PC-3 (cell line): Measurements from ENCODE around the gene SLC25A19. TPM values are rescaled to one million over a fixed set of nuclear protein-coding genes. Genes with fewer than 3 reads are reported as not detected.

ENCODE experiments used
- ATAC-seq: fragments of 200-7000 bp; cut with Tn5 transposase; 2 replicates; pipeline ENCODE4 v1.9.1; 2020; ENCODE audit warnings: mild to moderate bottlenecking, moderate library complexity
- Bru-seq: library from RNA; stranded (reverse); fragments of 400-500 nt; gene quantifications from one replicate; lab custom pipeline; 2021; lab: Mats Ljungman, UMichigan
- BruChase-seq, 2 experiments: library from RNA; stranded (reverse); fragments of 400-500 nt; gene quantifications; one replicate each; lab custom pipeline; 2021; lab: Mats Ljungman, UMichigan
- BruUV-seq: library from RNA; stranded (reverse); fragments of 400-500 nt; replicated peaks from 2 replicates; lab custom pipeline; 2021; lab: Mats Ljungman, UMichigan
- CTCF ChIA-PET: fragments of 300-600 bp; sonication (Branson Sonifier 250); formaldehyde crosslinking; loops from one replicate; lab custom pipeline; 2022; ENCODE audit warnings: antibody characterized with exemption; lab: Charles Lee
- POLR2A ChIA-PET: fragments of 300-600 bp; sonication (Branson Sonifier 250); formaldehyde crosslinking; loops from one replicate; lab custom pipeline; 2022; ENCODE audit warnings: antibody characterized with exemption; ENCODE audit not compliant: unreplicated experiment; lab: Charles Lee
- DNase-seq: peaks from one replicate; pipeline ENCODE4 v3.0.0-alpha.2; 2015
- H2AFZ ChIP-seq: fragments of 300-600 bp; sonication (generic); 2 replicates; pipeline ENCODE4 v1.6.0; 2016; ENCODE audit warnings: antibody characterized with exemption, low read length
- H3F3A ChIP-seq: fragments of 300-600 bp; sonication (generic); one replicate; pipeline ENCODE4 v1.6.0; 2017; ENCODE audit warnings: antibody characterized with exemption, low read length, control low read depth, mild to moderate bottlenecking; ENCODE audit not compliant: unreplicated experiment
- H3K27ac ChIP-seq: fragments of 300-600 bp; sonication (generic); 2 replicates; pipeline ENCODE4 v1.5.1; 2016; ENCODE audit warnings: mild to moderate bottlenecking, low read length
- H3K27me3 ChIP-seq: fragments of 300-600 bp; sonication (generic); 2 replicates; pipeline ENCODE4 v1.6.1; 2016; ENCODE audit warnings: low read length, mixed read lengths
- H3K36me3 ChIP-seq: fragments of 300-600 bp; sonication (generic); 2 replicates; pipeline ENCODE4 v1.6.1; 2016; ENCODE audit warnings: low read depth, mixed run types, low read length, mixed read lengths
- H3K4me1 ChIP-seq: fragments of 300-600 bp; sonication (generic); 2 replicates; pipeline ENCODE4 v1.5.1; 2016; ENCODE audit warnings: low read length; ENCODE audit not compliant: insufficient read depth
- H3K4me2 ChIP-seq: fragments of 300-600 bp; sonication (generic); 2 replicates; pipeline ENCODE4 v1.6.0; 2016; ENCODE audit warnings: low read length
- H3K4me3 ChIP-seq: fragments of 300-600 bp; sonication (generic); 2 replicates; pipeline ENCODE4 v1.5.1; 2016; ENCODE audit warnings: mild to moderate bottlenecking, low read length, mixed read lengths
- H3K79me2 ChIP-seq: fragments of 300-600 bp; sonication (generic); 2 replicates; pipeline ENCODE4 v1.6.1; 2017; ENCODE audit warnings: low read length, mixed read lengths
- H3K9ac ChIP-seq: fragments of 300-600 bp; sonication (generic); 2 replicates; pipeline ENCODE4 v1.6.0; 2016; ENCODE audit warnings: mild to moderate bottlenecking, low read length
- H3K9me2 ChIP-seq: fragments of 300-600 bp; sonication (generic); replicated peaks from 2 replicates; pipeline ENCODE4 v1.6.1; 2016; ENCODE audit warnings: mixed run types, low read length, mixed read lengths
- H3K9me3 ChIP-seq: fragments of 300-600 bp; sonication (generic); 2 replicates; pipeline ENCODE4 v1.6.1; 2016; ENCODE audit warnings: low read length, mixed read lengths
- H4K20me1 ChIP-seq: fragments of 300-600 bp; sonication (generic); 2 replicates; pipeline ENCODE4 v1.6.1; 2016; ENCODE audit warnings: low read length, mixed read lengths
- CTCF ChIP-seq: fragments of 300-600 bp; sonication (generic); conservative IDR thresholded peaks from 2 replicates; pipeline ENCODE4 v1.5.1; 2017; ENCODE audit warnings: antibody characterized with exemption, low read depth, mild to moderate bottlenecking, low read length
- EZH2 ChIP-seq: fragments of 300-600 bp; sonication (generic); IDR thresholded peaks from one replicate; pipeline ENCODE4 v1.6.1; 2017; ENCODE audit warnings: antibody characterized with exemption, mild to moderate bottlenecking, low read length; ENCODE audit not compliant: unreplicated experiment
- EZH2phosphoT487 ChIP-seq: fragments of 300-600 bp; sonication (generic); IDR thresholded peaks from 2 replicates; pipeline ENCODE4 v1.6.1; 2018; ENCODE audit warnings: mild to moderate bottlenecking, antibody characterized with exemption, low read length, borderline replicate concordance
- intact Hi-C: fragments of 100-400 bp; cut with micrococcal nuclease; formaldehyde crosslinking; loops from 2 replicates; pipeline ENCODE4 v1.9.0; 2023
- long read RNA-seq: library from polyadenylated mRNA; unstranded; transcript quantifications from one replicate; pipeline ENCODE4 v2.0.0, GENCODE V29; 2021; ENCODE audit not compliant: unreplicated experiment
- total RNA-seq: library from RNA; depleted of rRNA; stranded (reverse); fragments of >200 nt; gene quantifications from 2 replicates; pipeline ENCODE4 v1.2.3, GENCODE V29; 2014; rRNA removed

SLC25A19 gene
- total RNA-seq (75.0 and 76.9 TPM in 2 replicates), Bru-seq, nascent RNA (percentile 57 among the genes with signal in this experiment), BruChase-seq, experiment 1, labeled RNA remaining after a 6-hour chase (percentile 70 among the genes with signal in this experiment), BruChase-seq, experiment 2, labeled RNA remaining after a 2-hour chase (percentile 63 among the genes with signal in this experiment)
- long read RNA-seq, transcript SLC25A19-204 (8 exons, 1,587 nt): minor isoform, 6 of 40 reads
- long read RNA-seq, transcript SLC25A19-205 (7 exons, 1,496 nt): minor isoform, 8 of 40 reads
- long read RNA-seq, transcript SLC25A19-210 (8 exons, 1,554 nt): major isoform, 10 of 40 reads
- long read RNA-seq, partial matches to known transcripts: 5 of 40 reads
- long read RNA-seq, other reads (novel, unspliced or antisense): 10 of 40 reads

GRCh38 chr17:75289115-75289831, at the start of gene SLC25A19:
Gene SLC25A19, minus strand, starts transcription at chr17:75289433. Its CDS starts 2,669 bp downstream, at chr17:75286764.
- peak; percentile 99 for DNase-seq
- peak within 1 kb of the TSS; percentile 94 for H3K4me2 ChIP-seq

GRCh38 chr17:75338335-75338734, 49.1 kb upstream of the SLC25A19 start:
- Histone ChIP-seq H3K36me3 (no peaks in the 10 kb centered on the region; the same call in 1 of the 2 replicates), H3K4me1 (no peaks in the 10 kb centered on the region), H3K9me2 (no peaks in the 10 kb centered on the region), H2AFZ (no peak overlapping the region), H3K9me3 (no peaks in the 10 kb centered on the region), H4K20me1 (0 out of 2 replicates have a peak, but pooled peaks cover 22% of the 10 kb centered on the region), H3K27ac (no peak overlapping the region), H3K4me2 (no peak overlapping the region), H3K4me3 (no peak overlapping the region), H3K79me2 (peaks cover 77% of the 10 kb centered on the region), H3F3A (peaks cover 2% of the 10 kb centered on the region), H3K9ac (no peak overlapping the region), H3K27me3 (no peaks in the 10 kb centered on the region)
- intact Hi-C loops: no loop called here
- DNase-seq (no peak), ATAC-seq (no peak)
- BruUV-seq: no TSS peak
- TF ChIP-seq EZH2: no peak
- TF ChIP-seq CTCF: no peak
- no peak for TF ChIP-seq EZH2phosphoT487
- CTCF ChIA-PET: no interaction called here
- POLR2A ChIA-PET: interaction anchor here (0.6 kb wide), 1 partner anchor 55 kb away, joined by 3 read pairs; no protein-coding TSS in a partner anchor

More at GRCh38 chr17:75289115-75289831, at the start of gene SLC25A19:
- ChIA-PET CTCF (interaction anchor here (0.6 to 2.0 kb wide), 12 partner anchors 16 to 307 kb away, joined by 3 to 60 read pairs (median 6); partner anchors contain the start of gene MIF4GD), POLR2A (interaction anchor here (0.5 to 1.7 kb wide), 14 partner anchors 11 to 1821 kb away, joined by 3 to 23 read pairs (median 3); partner anchors contain the start of genes GGA3, GRB2, MIF4GD and MRPS7)
- intact Hi-C loops: loop anchor here (1.0 kb wide), 2 partner anchors 18 to 116 kb away; partner anchors contain the start of genes GRB2 and MIF4GD
- Histone ChIP-seq H3K9me3 (no peaks in the 10 kb centered on the region), H3K36me3 (peaks cover 10% of the 10 kb centered on the region), H3K4me3 (peak within 1 kb of the TSS; percentile 82), H3K27me3 (no peaks in the 10 kb centered on the region), H3K9me2 (no peaks in the 10 kb centered on the region), H3F3A (no peaks in the 10 kb centered on the region), H3K27ac (peak within 1 kb of the TSS; percentile 68), H3K79me2 (peaks cover 21% of the 10 kb centered on the region), H2AFZ (peak within 1 kb of the TSS; percentile 97), H3K9ac (peak within 1 kb of the TSS; percentile 83), H4K20me1 (no peaks in the 10 kb centered on the region), H3K4me1 (peaks cover 12% of the 10 kb centered on the region)
- TF ChIP-seq EZH2 (no peak), CTCF (no peak), EZH2phosphoT487 (no peak)
- peak; percentile 97 for ATAC-seq
- BruUV-seq: no TSS peak
